ENCODE results near the gene SPRR1A.

The SPRR1A gene

DNA sequence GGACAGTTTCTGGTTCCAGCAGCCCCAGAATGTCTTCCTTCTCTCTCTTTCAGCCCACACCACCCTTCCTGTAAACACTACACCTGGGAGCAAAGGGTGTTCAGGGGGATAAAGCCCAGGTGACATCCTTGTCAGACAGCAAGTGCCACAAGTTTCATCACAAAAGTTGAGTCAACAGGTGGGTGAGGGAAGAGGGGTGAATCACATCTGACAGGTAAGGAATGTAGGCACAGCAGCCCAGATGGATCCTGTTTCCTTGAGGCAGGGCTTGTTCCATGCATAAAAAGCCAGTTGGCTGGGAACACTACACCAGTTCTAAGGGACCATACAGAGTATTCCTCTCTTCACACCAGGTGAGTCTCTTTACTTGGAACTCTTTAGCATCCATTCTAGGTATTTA is 47.0 kb downstream of the SPRR1A start, which contains the start of gene SPRR1B:
SPRR1B (plus strand) TSS at position 309 of the 400 bp plus-strand sequence. CDS start 1,143 bp downstream, outside the sequence.
- H3K4me3 Mint-ChIP-seq: no peak within 1 kb of the TSS
- H3K27me3 Mint-ChIP-seq: peaks cover 23% of the 10 kb centered on the region
- H3K27ac Mint-ChIP-seq: no peak within 1 kb of the TSS
- no peak for DNase-seq
- H3K9me3 Mint-ChIP-seq: no peaks in the 10 kb centered on the region
- H3K36me3 Mint-ChIP-seq (ENCODE audit: low read depth): no peaks in the 10 kb centered on the region
- no peaks in the 10 kb centered on the region for H3K4me1 Mint-ChIP-seq (ENCODE audit: low read depth)

DNA sequence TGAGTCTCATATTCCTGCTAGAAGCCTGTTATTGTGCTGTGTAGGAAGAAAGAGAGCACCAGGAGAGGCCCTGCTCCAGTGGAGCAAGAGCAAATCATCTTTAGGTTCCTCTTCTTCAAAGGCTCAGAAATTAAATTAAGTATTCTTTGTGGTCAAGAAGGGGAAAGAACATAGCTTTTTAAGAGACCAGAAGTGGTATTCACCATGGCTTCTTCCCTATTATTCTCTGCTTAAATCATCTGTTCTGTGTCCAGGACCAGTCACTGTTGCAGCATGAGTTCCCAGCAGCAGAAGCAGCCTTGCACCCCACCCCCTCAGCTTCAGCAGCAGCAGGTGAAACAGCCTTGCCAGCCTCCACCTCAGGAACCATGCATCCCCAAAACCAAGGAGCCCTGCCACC is 48.2 kb downstream of the SPRR1A start:
- peaks cover 29% of the 10 kb centered on the region for H3K27me3 Mint-ChIP-seq
- no peaks in the 10 kb centered on the region for H3K4me1 Mint-ChIP-seq (ENCODE audit: low read depth)
- H3K4me3 Mint-ChIP-seq: no peak overlapping the region
- H3K9me3 Mint-ChIP-seq: no peaks in the 10 kb centered on the region
- H3K36me3 Mint-ChIP-seq (ENCODE audit: low read depth): no peaks in the 10 kb centered on the region
- DNase-seq: no peak
- no peak overlapping the region for H3K27ac Mint-ChIP-seq

DNA sequence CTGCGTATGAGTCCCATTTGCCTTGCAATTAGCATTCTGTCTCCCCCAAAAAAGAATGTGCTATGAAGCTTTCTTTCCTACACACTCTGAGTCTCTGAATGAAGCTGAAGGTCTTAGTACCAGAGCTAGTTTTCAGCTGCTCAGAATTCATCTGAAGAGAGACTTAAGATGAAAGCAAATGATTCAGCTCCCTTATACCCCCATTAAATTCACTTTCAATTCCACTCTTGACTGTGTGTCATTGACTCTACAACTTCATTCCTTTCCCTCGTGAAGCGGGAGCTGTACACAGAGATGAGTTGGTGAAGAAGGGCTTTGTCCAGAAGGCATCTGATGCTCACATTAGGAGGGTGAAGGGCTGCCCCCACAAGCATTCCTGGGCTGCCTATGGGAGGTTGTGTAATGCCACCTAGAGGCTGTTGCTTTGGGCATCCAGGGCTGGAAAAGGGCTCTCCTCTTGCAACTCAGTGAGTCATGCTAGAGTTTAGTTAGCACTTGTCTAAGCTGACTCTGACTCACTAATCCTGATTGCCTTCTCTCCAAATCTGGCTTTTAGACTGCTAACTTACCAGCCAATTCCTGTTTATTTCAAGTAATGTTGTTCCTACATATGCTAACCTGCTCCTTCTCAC is 48.9 kb downstream of the SPRR1A start:
- Mint-ChIP-seq H3K9me3 (no peaks in the 10 kb centered on the region), H3K4me3 (no peak overlapping the region), H3K36me3 (ENCODE audit: low read depth) (no peaks in the 10 kb centered on the region), H3K4me1 (ENCODE audit: low read depth) (no peaks in the 10 kb centered on the region), H3K27me3 (peaks cover 32% of the 10 kb centered on the region), H3K27ac (no peak overlapping the region)
- no peak for DNase-seq

DNA sequence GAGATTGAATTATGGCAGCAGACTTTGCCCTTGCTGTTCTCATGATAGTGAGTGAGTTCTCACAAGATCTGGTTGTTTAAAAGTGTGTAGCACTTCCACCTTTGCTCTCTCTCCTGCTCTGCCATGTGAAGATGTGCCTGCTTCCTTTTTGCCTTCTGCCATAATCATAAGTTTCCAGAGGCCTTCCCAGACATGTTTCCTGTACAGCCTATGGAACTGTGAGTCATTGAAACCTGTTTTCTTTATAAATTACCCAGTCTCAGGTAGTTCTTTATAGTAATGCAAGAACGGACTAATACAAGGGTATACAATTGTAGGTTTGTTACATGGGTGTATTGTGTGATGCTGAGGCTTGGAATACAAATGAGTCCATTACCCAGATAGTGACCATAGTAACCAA is 51.3 kb downstream of the SPRR1A start:
- Mint-ChIP-seq H3K27me3 (peaks cover 37% of the 10 kb centered on the region), H3K9me3 (no peaks in the 10 kb centered on the region), H3K27ac (no peak overlapping the region), H3K4me3 (no peak overlapping the region), H3K36me3 (ENCODE audit: low read depth) (no peaks in the 10 kb centered on the region), H3K4me1 (ENCODE audit: low read depth) (no peaks in the 10 kb centered on the region)
- no peak for DNase-seq
